HL-60 (cell line): ENCODE data around the gene LRP1B.

Experiments used
- CTCF ChIP-seq: IDR thresholded peaks from one replicate; pipeline ENCODE4 v1.5.1; 2011; ENCODE audit warnings: low read length, control low read depth, inconsistent platforms; ENCODE audit not compliant: insufficient read depth
- POLR2AphosphoS5 ChIP-seq: IDR thresholded peaks from 2 replicates; pipeline ENCODE4 v1.6.1; 2012; ENCODE audit warnings: low read depth

DNA sequence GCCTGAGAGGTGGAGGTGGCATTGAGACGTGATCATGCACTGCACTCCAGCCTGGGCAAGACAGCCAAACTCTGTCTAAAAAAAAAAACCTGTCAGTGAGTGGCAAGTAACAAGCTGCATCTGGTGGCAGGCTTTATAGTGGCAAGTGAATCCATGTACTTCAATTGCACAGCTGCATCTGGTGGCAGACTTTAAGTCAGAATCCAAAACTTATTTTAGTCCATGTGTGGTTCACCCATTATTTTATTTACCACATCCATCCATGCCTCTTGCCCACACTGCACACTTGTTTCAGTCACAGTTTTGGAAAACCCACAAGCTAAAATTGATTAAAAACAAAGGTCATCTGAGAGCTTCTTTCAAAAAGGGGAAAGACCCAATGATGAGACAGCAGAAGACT lies 1714.2 kb downstream of the LRP1B start:
- TF ChIP-seq CTCF (no peak), POLR2AphosphoS5 (no peak)
